ENCODE data around the gene GNPAT. TPM values are rescaled to one million over a fixed set of nuclear protein-coding genes. Genes with fewer than 3 reads are reported as not detected.

The GNPAT gene
- total RNA-seq, 2 experiments from 2014 or later, result 11.8 to 12.8 TPM

- Mint-ChIP-seq H3K4me1 (ENCODE audit: low read depth) (peaks cover 8% of the 10 kb centered on the region), H3K27me3 (peaks cover 6% of the 10 kb centered on the region), H3K9me3 (no peaks in the 10 kb centered on the region), H3K4me3 (no peak overlapping the region), H3K36me3 (ENCODE audit: low read depth) (no peaks in the 10 kb centered on the region), H3K27ac (no peak overlapping the region)
- no peak for TF ChIP-seq CTCF (IDR thresholded peaks at IDR 0.05)
- ATAC-seq (ENCODE audit: poor library complexity) (no peak), DNase-seq (no peak)
- ChIA-PET POLR2A (no interaction called here), CTCF (no interaction called here)
- Histone ChIP-seq H3K4me1 (ENCODE audit: insufficient read depth, low read length) (peaks cover 10% of the 10 kb centered on the region), H3K36me3 (ENCODE audit: insufficient read depth, low read length) (no peaks in the 10 kb centered on the region), H3K9me3 (ENCODE audit: control insufficient read depth in 1 of 2, insufficient read depth in 1 of 2, low read length in 2 of 2) (no peaks in the 10 kb centered on the region), H3K27ac (ENCODE audit: low read depth in 1 of 2, low read length in 2 of 2) (no peak overlapping the region), H3K27me3 (ENCODE audit: control insufficient read depth in 1 of 2, insufficient read depth in 2 of 2, low read length in 2 of 2) (no peaks in the 10 kb centered on the region), H3K4me3 (ENCODE audit: low read length) (no peak overlapping the region)
- intact Hi-C loops (cut with DNase I, micrococcal nuclease), result no loop called here
Observed at GRCh38 chr1:231201375-231201978, 39.5 kb upstream of the GNPAT start.

DNA sequence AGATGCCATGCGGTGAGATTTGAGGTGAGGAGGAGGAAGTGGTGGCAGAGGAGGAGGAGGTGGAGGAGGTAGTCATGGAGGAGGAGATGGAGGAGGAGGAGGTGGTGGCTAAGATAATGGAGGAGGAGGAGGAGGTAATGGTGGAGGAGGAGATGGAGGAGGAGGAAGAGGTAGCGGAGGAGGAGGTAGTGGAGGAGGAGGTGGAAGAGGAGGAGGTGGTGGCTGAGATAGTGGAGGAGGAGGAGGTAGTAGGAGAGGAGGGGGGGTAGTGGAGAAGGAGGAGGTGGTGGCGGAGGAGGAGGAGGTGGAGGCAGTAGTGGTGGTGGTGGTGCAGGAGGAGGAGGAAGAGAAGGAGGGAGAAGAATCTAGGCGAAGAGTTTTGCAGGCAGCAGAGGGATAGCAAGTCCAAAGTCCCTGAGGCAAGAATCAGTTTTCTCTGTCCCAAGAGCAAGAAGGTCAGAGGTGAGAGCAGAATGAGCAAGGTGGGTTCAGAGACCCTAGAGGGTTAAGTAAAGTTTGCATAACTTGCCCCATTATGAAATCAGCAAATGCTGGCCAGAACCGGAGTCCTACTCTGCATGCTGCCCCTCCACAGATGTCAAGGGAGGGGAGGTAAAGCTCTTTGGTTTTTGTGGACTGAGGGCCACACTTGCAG, 38.9 kb upstream of the GNPAT start:
- Mint-ChIP-seq H3K9me3 (no peaks in the 10 kb centered on the region), H3K27ac (no peak overlapping the region), H3K27me3 (peaks cover 6% of the 10 kb centered on the region), H3K4me3 (no peak overlapping the region), H3K4me1 (ENCODE audit: low read depth) (peaks cover 8% of the 10 kb centered on the region), H3K36me3 (ENCODE audit: low read depth) (no peaks in the 10 kb centered on the region)
- ChIA-PET POLR2A (no interaction called here), CTCF (no interaction called here)
- no peak overlapping the region for H3K4me3 ChIP-seq (ENCODE audit: low read length)
- no peak for DNase-seq
- no peak overlapping the region for H3K27ac ChIP-seq (ENCODE audit: low read depth in 1 of 2, low read length in 2 of 2)
- H3K36me3 ChIP-seq (ENCODE audit: insufficient read depth, low read length), result no peaks in the 10 kb centered on the region
- ATAC-seq (ENCODE audit: poor library complexity), result no peak
- TF ChIP-seq CTCF (IDR thresholded peaks at IDR 0.05), result no peak
- H3K4me1 ChIP-seq (ENCODE audit: insufficient read depth, low read length), result peaks cover 10% of the 10 kb centered on the region
- H3K9me3 ChIP-seq (ENCODE audit: control insufficient read depth in 1 of 2, insufficient read depth in 1 of 2, low read length in 2 of 2), result no peaks in the 10 kb centered on the region
- intact Hi-C loops (cut with DNase I, micrococcal nuclease), result no loop called here
- H3K27me3 ChIP-seq (ENCODE audit: control insufficient read depth in 1 of 2, insufficient read depth in 2 of 2, low read length in 2 of 2), result no peaks in the 10 kb centered on the region

DNA sequence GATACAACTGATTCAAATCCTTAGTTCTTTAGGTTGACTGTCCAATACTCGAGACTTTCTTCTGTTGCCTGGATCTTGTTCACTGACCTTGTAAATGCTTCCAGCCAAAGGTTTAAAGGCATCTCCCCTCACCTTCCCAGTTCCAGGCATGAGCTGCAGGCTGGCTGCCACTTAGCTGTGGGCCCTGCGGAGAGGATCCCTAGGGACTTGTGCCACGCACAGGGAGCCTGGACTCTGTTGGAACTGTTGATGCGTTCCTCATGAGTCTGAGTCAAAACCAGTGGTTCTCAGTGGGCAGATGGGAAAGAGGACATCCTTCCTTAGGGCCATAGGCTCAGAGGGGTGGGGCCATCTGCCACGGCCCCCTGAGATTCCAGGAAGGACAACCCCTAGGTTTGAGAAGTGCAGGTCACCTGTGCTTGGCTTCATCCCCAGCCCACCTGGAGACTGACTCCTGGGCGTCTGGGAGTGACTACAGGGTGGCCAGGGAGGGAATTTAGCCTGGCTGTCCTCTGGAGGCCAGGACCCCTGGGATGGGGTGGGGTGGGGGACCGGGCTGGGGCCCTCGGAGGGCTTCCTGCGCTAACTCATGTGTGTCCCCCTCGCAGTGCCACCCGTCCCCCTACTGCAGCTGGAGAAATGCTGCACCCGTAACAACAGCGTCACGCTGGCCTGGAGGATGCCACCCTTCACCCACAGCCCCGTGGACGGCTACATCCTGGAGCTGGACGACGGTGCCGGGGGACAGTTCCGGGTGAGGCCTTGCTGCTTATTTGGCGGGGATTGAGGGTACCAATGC, 37.6 kb upstream of the GNPAT start:
- Histone ChIP-seq H3K36me3 (ENCODE audit: insufficient read depth, low read length) (no peaks in the 10 kb centered on the region), H3K27me3 (ENCODE audit: control insufficient read depth in 1 of 2, insufficient read depth in 2 of 2, low read length in 2 of 2) (no peaks in the 10 kb centered on the region), H3K27ac (ENCODE audit: low read depth in 1 of 2, low read length in 2 of 2) (no peak overlapping the region), H3K4me3 (ENCODE audit: low read length) (no peak overlapping the region), H3K4me1 (ENCODE audit: insufficient read depth, low read length) (peaks cover 10% of the 10 kb centered on the region), H3K9me3 (ENCODE audit: control insufficient read depth in 1 of 2, insufficient read depth in 1 of 2, low read length in 2 of 2) (no peaks in the 10 kb centered on the region)
- no peaks in the 10 kb centered on the region for H3K36me3 Mint-ChIP-seq (ENCODE audit: low read depth)
- peaks cover 6% of the 10 kb centered on the region for H3K27me3 Mint-ChIP-seq
- no peak for ATAC-seq (ENCODE audit: poor library complexity)
- no peaks in the 10 kb centered on the region for H3K9me3 Mint-ChIP-seq
- H3K4me3 Mint-ChIP-seq, result no peak overlapping the region
- ChIA-PET POLR2A (no interaction called here), CTCF (no interaction called here)
- no peak for DNase-seq
- peaks cover 8% of the 10 kb centered on the region for H3K4me1 Mint-ChIP-seq (ENCODE audit: low read depth)
- no peak overlapping the region for H3K27ac Mint-ChIP-seq
- intact Hi-C loops (cut with DNase I, micrococcal nuclease), result no loop called here
- no peak for TF ChIP-seq CTCF (IDR thresholded peaks at IDR 0.05)

Measured in CD4-positive, alpha-beta T cell (primary cell).